A204.1 (cell line): ENCODE data around the gene MIER3.
"Not testable (repeated sequence)": the region's sequence is repeated elsewhere in the genome, so short reads cannot be mapped to it uniquely, and the experiment has no call there.

Experiments
- FAIRE-seq: peaks from 2 replicates; lab custom pipeline; 2012; peaks lifted over from hg19 to GRCh38; lab: Jason Lieb, UNC

Gene MIER3, protein sequence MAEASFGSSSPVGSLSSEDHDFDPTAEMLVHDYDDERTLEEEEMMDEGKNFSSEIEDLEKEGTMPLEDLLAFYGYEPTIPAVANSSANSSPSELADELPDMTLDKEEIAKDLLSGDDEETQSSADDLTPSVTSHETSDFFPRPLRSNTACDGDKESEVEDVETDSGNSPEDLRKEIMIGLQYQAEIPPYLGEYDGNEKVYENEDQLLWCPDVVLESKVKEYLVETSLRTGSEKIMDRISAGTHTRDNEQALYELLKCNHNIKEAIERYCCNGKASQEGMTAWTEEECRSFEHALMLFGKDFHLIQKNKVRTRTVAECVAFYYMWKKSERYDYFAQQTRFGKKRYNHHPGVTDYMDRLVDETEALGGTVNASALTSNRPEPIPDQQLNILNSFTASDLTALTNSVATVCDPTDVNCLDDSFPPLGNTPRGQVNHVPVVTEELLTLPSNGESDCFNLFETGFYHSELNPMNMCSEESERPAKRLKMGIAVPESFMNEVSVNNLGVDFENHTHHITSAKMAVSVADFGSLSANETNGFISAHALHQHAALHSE

DNA sequence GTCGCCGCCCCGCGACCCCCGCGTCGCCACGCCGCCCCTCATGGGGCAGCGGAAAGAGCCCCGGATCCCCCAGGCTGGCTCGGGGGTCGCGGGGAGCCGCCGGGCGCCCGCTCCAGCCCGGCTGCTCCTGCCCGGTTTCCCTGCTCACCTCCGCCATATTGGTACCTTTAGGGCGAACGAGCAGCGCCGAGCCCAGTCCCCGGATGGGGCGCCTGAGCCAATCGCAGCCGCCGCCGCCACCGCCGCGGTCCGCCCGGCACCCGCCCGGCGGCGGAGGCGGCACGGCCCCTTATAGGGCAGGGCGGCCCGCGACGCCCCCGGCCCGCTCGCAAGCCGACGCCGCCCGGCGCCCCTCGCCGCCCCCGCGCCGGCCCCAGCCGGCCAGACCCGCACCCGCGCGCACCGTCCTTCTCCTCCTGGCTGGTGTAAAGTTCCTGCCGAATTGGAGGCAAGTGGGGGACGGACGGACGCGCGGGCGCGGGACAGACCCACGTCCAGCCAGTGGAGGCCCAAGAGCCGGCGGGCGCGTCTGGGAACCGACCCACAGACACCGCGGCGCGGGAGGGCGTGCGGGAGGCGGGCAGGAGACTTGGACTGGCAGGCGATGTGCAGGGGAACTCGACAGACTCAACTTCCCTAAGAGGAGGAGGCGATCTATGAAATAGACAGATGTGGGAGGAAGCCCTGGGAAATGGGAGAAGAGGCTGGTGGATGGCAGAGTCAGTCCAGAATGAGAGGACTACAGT lies at the start of gene MIER3:
TSS of gene MIER3 (minus strand) at position 178 of the 746 bp plus-strand sequence. CDS start at position 157, 21 bp downstream.
- FAIRE-seq, result no peak

DNA sequence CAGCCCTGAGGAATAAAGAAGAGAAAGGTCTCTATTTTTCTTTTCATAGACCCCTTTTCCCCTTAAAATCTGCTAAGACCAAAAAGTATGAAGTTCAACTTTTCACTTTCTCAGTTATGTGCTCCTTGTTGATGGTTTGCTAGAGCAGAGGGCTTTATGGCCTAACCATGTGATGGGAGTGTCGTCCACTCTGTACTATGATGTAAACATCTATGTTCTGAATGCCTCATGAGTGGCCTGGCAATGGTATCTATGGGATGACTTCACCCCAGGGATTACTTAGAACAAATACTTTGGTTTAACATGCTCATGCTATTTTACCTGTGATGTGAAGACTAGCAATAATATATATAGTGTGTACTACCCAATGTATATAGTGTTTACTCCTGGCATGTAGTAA lies 43.7 kb upstream of the MIER3 start:
- no peak for FAIRE-seq

DNA sequence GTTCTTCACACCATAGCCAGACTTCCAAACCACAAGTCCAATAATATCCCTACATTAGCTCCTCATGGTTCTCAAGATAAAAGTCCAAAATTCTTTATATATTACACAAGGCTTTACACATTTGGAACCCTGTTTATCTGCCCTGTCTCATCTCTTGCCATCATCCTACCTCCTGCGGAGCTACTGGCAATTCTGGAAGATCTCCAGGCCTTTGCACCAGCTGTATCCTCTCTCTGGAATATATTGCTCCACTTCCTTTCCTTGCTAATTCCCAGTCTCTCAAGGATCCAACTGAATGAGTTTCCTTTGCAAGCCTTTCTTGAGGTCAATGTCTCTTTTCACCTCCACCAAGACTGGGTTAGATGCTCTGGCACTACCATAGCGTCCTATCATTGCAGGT lies 41.3 kb upstream of the MIER3 start:
- no peak for FAIRE-seq

DNA sequence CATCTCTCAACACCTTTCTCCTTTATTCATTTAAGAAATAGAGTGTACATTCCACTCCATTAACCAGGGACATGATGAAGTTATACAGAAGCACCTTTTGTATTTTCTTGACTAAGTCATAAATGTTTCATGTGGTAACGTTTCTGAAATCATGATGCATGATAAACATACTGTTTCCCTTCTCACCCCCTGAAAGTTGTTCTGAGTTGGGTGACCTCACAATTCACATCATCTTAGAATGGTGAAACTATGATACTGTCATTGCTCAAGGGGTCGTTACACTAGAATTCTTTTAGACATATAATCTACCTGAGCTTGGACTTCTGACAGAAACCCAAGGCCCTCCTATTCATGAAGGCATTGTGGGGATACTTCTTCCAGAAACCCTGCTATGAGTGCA lies 37.8 kb upstream of the MIER3 start:
- no peak for FAIRE-seq

DNA sequence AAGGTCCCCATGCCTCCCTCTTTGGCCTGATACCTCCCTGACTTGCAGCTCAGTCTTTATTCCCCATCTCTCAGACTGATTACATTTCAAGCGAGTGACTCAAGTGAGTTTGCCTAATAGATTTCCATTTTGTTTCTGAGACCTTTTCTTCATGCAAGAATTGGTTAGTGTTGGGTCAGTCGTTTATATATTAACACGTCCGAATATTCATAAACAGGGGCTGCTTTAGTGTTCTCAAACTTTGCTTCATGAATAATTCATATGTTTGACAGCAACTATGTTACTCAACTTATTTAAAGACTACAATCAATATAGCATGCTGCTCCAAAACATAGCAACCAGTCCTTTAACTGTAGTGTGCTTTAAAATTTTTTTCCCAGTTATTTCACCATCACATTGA lies 36.6 kb upstream of the MIER3 start:
- FAIRE-seq, result no peak

DNA sequence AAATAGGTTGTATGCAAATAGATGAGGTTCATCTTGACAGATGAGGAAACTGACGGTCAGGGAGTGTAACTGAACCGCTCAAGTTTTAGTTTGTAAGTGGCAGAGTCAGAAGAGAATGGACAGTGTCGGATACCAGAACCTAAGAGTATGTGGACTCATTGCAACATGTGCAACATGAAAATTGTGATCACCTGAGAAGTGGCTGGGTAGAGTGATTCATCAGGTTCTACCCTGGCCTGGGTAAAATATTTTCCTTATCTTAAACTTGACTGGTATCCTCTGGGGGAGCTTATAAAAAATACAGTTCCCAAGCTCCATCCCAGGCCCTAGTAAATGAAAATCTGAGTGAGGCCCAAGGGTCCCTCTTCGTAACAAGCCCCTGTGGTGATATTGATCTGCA lies 35.2 kb upstream of the MIER3 start:
- FAIRE-seq, result no peak

DNA sequence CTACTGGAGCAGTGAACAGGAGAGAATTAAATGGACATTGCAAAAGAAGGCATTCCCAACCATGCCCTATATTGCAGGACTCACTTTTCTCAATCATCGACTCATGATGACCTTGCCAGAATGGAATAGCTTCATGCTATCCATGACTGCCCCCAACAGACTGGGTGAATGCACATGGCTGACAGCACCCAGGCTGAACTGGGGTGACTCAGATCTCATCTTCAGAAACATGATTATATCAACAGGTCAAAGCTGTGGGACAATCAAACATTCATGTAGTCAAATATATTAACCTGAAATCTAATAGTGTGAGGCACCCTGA lies 34.7 kb upstream of the MIER3 start:
- FAIRE-seq, result no peak

DNA sequence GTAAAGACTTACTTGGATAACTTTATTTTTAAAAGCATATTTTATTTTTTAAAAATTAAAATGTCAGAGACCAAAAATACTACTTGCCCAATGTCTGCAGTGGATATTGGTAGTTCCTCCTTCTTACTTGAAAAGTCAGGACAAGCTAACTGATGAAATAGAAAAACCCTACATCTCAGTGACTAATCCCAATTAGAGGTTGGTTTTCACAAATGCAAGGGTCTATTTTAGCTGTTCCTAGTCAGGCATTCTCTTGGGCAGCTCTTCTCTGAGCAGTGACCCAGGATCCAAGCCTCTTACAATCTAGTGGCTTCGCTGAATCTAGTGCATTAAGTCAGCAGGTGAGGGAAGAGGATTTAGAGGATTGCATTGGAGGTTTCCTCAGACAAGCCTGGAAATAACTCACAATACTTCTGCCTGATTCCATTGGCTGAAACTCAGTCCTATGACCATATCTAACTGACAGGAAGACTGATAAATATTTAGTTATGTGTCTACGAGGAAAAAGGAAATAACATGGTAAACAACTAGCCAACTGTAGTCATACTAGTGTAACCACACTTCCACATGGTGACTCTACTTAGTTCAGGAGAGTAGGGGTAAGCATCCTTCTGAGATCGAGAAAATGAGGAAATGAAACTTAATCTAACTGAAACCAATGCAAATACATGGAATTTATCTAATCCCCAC lies 34.2 kb upstream of the MIER3 start:
- FAIRE-seq, result no peak

DNA sequence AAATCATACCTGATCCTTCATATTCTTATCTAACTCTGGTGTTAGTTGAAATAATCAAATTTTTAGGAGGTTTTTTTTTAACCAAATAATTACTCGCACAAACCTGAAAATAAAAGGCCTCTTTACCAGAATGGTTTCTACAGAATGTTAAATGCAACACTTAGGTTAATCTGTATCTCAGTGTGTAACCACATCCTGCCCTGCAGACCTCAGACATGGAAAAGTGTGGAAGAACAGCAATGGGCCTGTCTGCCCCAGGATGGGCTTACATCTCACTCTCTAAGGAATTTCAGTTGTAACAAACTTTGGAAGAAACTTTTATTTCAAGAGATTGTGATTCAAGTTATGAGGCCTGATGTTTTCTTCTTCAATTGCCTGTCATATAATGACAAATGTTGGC lies 32.5 kb upstream of the MIER3 start:
- FAIRE-seq, result no peak

DNA sequence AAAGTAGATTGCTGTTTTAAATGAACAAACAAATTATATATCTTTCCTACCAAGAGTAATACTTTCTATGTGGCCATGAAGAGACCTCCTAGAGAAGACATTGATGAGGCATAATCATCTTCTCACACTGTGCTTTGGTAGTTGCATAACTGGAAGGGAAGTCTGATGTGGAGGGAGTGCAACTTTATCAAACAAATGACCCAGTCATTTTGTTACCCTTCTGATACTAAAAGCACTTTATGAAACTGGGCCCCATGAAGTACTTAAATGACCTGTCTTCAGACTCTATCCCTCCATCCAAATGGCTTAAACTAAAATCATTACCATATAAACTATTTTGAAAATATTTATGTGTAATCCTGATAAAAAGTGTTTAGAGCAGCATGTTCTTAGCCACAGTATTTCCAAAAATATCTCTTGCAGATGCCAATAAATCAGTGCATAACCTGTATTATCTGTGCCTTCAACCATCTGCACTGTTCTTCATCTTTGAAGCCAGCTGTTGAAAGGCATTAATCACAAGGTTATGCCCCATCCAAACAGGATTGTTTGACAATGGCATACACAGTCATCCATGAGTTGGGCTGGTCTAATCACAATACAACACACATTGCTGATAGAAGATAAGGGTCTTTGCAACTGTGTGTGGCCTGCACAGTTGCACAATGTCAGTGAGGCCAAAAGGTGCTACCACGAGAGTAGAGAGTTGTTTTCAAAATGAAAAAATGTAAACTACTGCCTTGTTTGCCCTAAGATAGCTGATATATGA lies 31.9 kb upstream of the MIER3 start:
- FAIRE-seq, result no peak

DNA sequence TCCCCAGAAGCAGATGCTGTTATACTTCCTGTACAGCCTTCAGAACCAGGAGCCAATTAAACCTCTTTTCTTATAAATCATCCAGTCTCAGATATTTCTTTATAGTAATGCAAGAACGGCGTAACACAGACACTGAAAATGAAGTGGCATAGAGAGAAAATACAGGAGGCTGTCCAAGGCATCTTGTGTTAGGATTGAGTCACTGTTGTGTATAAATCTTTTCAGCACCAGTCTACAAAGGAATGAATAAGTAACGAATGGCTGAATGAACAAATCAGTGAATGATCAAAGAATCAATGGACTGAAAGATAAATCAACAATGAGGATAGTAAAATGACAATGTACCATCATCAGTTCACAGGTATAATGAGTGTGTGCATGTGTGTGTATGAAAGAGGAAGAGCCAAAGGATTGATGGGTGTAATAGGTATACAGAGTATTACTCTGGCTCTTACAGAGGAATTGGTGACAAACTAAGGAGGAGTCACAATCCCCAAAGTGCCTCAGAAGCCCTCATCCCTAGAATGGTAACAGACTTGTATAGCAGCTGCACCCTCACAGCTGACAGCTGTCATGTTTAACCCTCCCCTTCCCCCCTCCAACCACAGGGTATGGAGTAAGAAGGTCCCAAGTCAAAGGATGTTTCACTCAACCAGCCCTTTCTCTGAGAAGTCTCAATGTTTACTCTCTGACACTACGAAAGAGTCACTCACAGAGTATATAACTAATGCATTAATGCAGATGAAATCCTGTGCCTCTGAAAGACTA lies 29.8 kb upstream of the MIER3 start:
- FAIRE-seq, result no peak

DNA sequence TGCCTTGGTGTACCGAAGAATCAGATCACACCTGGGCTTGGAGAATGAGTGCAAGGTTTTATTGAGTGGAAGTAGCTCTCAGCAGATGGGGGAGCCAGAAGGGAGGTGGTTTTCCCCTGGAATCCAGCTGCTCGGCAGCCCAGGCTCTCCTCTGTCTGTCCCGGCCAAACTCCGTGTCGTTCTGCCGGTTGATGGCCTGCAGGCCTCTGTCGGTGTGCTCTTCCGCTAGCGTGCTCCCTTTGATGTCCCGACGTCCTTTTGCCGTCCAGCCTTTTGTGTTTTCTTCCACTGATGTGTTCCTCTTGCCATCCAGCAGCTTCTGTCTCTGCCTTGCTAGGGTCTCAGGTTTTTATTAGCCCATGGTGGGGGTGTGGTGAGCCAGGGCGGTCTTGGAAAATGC lies 28.0 kb upstream of the MIER3 start:
- no peak for FAIRE-seq

DNA sequence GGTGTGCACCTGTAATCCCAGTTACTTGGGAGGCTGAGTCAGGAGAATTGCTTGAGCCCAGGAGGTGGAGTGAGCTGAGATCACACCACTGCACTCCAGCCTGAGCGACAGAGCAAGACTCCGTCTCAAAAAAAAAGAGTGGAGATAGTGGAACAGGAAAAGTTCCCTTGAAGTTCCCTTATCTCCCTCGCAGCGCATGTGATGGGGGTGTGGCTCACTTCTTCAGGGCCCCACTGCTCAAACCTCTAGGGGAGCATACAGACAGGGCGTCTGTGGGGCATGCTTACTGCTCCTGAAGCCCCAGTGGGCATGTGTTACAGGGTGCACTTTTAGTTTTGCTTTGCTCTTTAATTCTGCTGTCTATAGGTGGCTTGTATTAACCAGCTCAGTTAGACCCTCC lies 27.6 kb upstream of the MIER3 start:
- not testable (repeated sequence) for FAIRE-seq

DNA sequence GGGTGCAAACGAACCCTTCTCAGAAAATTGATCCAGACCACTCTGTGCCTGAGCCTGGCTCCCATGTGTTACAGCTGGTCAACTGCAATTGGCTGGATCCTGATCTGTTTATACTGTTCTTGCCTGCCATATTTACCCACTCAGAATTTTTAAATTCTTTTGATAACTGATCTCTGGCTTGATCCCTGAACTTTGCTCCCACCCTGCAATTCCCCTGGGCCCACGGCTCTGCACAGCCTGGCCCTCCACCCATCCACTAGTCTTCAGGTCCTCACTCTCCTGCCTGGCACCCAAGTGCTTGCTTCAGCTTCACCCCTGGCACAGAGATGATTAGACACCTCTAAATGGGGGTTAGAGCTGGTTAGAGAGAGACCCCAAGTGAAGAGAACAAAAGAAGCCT lies 25.9 kb upstream of the MIER3 start:
- FAIRE-seq, result no peak

DNA sequence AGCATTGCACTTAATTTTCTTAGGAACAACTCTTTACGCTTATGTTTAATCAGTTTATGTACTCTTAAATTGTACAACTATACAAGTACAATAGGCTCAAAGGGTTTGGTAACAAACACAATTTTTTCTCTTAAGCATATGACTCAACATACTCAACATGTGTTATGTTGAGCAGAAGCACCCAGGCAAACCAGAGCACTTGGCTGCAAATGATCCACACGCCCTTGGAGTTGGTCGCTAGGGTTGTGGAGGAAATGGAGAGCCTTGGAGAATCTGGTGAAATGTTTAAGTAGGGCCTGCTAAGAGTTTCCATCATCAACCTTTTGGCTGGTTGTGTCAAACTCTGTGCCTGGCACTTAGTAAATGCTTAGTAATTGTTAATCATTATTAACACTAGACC lies 25.1 kb upstream of the MIER3 start:
- FAIRE-seq, result no peak

DNA sequence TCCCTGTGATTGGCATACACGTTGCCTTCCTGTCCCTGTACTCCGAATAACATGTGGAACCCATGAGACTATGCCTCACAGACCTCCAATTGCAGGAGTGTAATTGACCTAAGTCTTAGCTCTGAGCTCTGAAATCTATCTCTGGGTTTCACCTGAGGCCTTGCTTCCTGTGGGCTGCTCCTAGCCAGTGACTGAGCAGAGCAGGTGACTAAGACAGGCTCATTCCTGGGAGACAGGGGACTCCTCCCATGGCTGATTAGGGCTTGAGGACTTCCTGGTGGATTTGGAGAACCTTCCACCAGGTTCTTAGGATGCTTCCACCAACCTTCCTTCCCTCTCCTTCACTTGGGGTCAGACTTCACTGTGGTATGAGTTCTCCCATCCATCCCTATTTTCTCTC lies 22.3 kb upstream of the MIER3 start:
- no peak for FAIRE-seq

DNA sequence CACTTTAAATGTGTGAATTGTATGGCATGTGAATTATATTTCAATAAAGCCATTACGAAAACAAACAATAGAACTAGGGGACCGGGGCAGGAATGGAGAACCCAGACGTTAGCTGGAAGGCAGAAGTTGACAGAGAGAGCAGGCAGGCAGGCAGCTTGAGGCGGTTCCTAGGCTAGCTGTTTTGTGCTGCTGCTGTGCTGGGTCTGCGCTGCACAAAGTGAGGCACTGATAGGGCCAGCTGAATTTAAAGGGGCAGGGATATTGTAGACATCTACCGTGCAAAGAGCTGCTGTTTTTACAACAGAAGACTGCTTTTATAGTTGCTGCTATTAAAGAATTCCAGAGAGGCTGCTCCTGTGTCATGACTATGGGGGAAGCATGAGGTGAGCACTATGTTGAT lies 21.6 kb upstream of the MIER3 start:
- no peak for FAIRE-seq

DNA sequence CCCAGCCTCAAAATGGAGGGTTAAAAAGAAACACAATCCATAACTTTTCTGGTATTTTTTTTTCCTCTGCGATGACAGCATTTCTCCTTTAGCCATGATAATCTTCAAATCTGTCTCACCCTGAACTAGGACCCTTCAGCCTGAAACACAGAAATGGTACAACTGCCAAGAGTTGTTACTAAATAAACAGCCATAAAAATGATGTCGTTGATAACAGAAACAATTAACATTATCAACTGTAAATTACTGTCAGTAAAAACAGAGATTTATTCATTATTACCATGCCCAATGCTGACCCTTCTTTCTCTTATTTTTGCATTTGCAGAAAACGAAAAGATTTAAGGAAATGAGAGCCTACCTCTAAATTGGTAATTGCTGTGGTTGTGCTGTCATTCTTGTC lies 19.4 kb upstream of the MIER3 start:
- no peak for FAIRE-seq

DNA sequence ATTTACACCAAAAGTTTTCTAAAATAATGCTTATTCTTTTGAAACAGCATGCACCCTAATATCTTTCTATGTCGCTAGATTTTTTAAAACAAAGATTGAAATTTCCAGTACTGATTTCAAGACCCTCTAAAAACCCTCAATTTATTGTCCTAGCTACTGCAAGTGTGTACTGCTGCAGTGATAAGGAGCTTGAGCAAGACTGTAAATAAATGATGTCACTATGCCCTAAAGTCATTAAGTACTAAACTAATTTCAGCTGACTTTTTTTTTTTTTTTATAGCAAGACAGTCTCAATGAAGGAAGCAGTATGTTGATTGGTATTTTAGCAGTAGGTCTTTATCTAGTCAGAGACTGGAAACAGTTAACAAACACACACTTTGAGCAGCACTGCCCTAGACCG lies 12.2 kb upstream of the MIER3 start:
- FAIRE-seq, result no peak

DNA sequence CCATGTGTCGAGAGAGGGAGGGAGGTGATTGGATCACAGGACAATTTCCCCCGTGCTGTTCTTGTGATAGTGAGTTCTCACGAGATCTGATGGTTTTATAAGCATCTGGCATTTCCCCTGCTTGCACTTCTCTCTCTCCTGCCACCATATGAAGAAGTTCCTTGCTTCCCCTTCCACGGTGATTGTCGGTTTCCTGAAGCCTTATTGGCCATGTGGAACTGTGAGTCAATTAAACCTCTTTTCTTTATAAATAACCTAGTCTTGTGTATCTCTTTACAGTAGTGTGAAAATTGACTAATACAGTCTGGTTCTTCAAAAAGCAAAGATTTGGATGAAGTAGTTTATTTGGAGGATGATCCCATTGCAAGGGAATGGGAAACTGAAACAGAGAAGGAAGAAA lies 11.3 kb upstream of the MIER3 start:
- no peak for FAIRE-seq

DNA sequence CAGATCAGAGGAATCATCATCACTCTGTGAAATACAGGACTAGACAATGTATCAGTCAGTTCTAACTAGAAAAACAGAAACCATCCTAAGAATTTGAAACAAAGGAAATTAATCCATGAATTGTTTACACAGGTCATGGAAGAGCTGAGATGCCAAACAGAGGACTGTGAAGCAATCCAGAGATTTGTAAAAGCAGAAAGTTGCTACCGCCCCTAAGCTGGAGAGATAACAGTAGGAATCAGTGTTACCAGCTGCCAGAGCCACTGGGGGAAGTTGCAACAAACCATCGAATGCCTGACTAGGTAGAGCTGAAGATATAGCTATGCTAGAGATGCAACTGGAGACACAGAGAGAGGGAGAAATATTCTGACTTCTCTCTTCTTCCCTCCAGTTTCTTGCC lies 10.4 kb upstream of the MIER3 start:
- FAIRE-seq, result no peak

DNA sequence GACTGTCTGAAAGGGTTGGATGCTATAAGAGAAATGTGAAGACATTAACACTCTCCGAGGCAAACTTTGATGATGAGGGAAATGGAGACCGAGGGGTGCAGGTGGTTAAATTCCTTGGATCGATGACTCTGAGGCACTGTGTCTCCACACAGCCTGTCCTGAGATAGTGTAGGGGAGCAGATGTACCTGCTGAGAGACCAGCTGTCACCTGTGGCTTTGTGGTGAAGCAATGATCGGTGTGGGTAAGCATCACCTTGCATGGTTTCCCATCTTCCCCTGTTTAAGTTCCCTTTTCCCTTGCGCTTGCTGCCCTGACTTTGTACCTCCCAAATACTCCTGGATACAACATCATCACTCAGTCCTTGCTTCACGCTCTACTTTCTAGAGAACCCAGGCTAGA lies 9.8 kb upstream of the MIER3 start:
- FAIRE-seq, result no peak
